Erythroblast (primary cell): ENCODE results near the gene IGFL2.

Experiments
- GATA1 ChIP-seq: IDR thresholded peaks from 2 replicates; pipeline ENCODE4 v1.6.1; 2011; ENCODE audit warnings: low read depth, mild to moderate bottlenecking, control low read depth, low read length, moderate library complexity
- POLR2A ChIP-seq: IDR thresholded peaks from 2 replicates; pipeline ENCODE4 v1.6.1; 2011; ENCODE audit warnings: mild to moderate bottlenecking, low read length

- no peak for TF ChIP-seq POLR2A
- no peak for TF ChIP-seq GATA1
These were observed 16.4 kb upstream of the IGFL2 start for GRCh38 chr19:46131485-46132143.
